ENCODE results near the gene TEAD4.

Gene TEAD4

DNA sequence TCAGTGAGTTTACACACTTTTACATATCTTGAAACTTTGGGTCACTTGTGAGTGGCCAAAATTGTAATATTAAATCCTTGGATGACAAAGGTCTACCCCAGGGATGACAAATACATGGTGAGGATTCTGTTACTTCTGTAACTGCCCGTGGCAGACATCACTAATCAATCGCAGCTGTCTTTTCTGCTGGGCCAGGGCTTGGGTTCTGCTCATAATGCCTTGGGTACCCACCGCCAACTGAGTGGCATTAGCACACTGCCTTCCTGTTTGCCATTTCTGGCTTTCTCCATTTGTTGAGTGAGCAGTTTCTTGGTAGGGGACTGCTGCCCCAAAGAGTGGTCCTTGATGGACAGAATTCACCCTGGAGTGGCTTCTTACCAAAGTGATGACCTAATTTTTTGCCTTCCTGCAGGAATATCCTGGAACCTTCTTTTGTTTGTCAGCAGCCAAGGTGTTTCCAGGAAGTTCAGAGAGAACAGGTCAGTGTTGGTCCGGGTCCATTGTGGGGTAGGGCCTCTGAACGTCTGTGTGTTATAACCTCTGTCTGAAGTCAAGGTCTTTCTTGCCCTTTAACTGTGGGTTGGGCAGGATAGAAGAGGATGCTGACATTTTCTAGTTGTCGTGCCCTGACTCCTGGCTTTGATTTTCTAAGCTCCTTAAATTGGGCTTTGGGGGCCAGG lies 124.2 kb downstream of the TEAD4 start:
- no peak for DNase-seq (ENCODE audit: low spot score)

DNA sequence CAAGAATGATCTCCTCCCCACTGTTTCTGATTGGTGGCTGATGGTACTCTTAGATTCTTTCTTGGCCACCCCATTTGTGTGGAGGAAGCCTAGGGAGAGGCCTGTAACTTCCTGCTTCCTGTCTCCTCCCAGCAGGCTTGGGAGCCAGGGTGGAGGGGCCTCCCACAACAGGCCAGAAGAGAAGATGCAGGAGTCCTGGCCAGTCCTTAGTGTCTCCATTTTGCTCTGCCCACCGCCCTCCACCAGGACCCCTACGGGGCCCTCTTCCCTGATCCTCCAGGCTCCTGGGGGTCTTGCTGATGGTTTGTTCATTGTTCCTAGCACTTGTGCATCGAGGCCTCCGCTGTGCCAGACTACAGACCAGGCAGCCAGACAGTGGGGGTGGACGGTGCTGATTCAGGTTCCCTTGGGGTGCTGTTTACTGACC lies 124.7 kb downstream of the TEAD4 start:
- DNase-seq (ENCODE audit: low spot score): no peak

- DNase-seq (ENCODE audit: low spot score): no peak
Observed at GRCh38 chr12:3084742-3085141, 125.5 kb downstream of the TEAD4 start.

DNA sequence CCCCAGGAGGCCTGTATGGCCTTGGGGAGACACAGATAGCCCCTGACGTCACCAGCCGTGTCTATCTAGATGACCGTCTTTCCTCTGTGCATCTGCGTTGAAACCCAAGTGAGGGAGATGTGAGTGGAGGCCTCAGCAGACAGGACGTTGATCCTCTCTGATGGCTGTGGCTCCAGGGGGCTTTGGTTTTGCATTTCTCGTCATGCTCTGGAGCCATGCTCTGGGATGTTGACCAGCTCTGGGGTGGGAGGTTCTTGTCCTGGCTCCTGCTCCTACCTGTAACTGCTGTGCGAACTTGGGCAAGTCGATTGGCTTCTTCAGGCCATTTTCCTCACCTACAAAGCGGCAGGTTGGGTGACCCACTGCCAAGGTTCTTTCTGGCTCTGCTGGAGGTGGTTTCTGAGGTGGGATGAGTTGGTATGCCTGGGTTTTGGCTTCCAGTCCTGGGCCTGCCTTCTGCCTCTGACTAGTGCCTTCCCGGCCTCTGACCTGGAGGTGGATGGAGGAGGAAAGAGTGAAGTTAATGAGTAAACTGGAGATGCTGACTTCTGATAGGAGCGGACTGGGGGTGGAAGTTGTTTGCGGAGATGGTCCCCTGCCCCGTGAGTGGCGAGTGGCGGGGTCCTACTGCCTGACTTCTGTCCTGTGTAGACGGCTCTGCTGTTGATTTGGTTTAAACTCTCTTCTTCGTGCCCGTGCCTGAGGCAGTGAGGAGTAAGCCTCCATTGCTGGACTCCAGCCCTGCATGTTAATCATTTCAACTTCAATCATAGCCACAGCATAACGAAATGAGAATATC lies 126.3 kb downstream of the TEAD4 start:
- no peak for DNase-seq (ENCODE audit: low spot score)

DNA sequence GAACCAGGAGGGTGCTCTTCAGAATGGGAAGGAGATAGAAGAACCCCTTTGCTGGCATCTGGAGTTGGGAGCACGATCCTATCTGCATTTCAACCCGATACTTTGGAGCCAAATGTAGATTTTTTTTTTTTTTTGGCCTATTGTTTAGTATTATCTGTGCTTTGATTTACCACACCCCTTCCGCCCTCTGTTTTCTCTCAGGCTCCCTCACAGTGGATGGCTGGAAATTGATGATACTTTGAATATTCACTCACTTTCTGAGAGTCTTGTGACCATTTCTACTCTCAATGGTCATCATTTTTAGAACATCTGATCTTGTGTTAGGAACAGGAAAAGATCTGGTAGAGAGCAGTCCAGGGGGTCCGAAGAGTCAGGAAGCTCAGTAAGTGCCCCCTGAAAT lies 127.0 kb downstream of the TEAD4 start:
- no peak for DNase-seq (ENCODE audit: low spot score)

DNA sequence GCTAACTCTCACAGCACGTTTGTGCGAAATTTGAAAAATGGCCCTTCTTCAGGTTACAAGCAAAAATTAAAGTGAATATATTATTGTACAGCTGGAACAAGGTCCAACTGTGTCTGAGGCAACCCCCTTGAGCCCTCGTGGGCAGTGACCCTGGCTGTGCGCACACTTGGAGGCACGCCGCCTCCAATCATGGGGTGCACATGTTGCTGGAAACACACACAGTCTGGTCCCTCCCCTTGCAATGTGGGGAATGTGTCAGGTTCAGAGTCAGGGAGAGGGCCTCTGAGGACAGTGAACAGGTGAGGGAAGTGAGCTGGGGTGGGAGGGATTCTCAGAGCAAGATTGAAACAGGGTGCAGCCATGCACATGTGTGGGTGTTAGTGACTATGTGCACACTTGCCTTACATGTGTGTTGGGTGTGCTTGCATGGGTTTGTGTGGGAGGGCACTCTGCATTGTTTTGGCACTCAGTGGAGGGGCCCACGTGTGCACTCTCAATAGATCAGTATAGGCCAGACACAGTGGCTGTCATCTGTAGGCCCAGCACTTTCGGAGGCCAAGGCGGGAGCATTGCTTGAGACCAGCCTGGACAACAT lies 127.6 kb downstream of the TEAD4 start:
- DNase-seq (ENCODE audit: low spot score): no peak

GRCh38 chr12:3087758-3088650 lies 128.8 kb downstream of the TEAD4 start:
- DNase-seq (ENCODE audit: low spot score): no peak

DNA sequence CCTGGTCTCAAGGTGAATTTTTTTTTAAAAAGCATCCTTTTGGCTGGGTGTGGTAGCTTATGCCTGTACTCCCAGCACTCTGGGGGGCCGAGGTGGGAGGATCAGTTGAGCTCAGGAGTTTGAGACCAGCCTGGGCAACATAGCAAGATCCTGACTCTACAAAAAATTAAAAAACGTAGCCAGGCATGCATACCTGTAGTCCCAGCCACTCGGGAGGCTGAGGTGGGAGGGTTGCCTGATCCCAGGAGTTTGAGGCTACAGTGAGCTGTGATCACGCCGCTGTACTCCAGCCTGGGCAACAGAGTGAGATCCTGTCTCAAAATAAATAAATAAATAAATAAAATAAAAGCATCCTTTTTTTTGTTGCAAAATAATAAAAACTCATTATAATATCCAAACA lies 130.4 kb downstream of the TEAD4 start:
- no peak for DNase-seq (ENCODE audit: low spot score)
